CD4-positive, alpha-beta T cell treated with Interleukin-1 beta for 1 hour (primary cell): ENCODE data around the gene COL27A1.

Experiments
- DNase-seq, 2 donors: peaks; one replicate each; pipeline ENCODE4 v3.0.0-alpha.2; 2020 to 2022

Gene COL27A1

DNA sequence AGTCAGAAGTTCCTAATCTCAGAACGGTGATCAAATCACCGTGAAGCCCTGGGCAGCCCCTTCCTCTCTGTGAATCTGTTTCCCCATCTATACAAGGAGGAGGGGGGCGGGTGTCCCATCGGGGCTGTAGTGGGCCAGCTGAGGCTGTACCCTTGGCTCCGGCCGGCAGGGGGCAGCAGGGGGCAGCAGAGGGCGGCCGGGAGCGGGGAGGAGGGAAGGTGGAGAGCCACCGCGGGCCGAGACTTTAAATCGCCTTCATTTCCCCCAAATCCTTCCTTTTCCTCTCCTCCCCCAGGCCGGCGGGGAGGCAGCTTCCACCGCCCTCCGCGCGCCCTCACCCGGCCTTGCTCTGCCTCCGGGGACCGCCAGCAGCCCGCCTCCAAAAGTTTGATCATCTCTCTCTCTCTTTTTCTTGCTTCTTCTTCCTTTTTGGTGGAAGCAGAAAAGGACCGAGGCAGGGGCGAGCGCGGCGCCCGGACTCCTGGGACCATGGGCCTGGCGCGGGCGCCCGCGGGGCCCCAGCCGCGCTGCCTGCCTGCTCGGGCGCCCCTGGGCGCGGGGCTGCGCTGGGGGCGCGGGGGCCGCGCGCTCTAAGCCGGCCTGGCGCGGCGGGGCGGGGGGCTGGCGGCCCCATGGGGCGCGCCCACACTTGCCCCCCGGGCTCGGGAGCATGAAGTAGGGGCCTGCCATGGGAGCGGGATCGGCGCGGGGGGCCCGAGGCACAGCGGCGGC lies at the start of gene COL27A1:
Gene COL27A1 (plus strand): TSS at position 275 of the 732 bp plus-strand sequence. CDS start 414 bp downstream, at position 689.
- peak; percentile 69 to 73 for DNase-seq

DNA sequence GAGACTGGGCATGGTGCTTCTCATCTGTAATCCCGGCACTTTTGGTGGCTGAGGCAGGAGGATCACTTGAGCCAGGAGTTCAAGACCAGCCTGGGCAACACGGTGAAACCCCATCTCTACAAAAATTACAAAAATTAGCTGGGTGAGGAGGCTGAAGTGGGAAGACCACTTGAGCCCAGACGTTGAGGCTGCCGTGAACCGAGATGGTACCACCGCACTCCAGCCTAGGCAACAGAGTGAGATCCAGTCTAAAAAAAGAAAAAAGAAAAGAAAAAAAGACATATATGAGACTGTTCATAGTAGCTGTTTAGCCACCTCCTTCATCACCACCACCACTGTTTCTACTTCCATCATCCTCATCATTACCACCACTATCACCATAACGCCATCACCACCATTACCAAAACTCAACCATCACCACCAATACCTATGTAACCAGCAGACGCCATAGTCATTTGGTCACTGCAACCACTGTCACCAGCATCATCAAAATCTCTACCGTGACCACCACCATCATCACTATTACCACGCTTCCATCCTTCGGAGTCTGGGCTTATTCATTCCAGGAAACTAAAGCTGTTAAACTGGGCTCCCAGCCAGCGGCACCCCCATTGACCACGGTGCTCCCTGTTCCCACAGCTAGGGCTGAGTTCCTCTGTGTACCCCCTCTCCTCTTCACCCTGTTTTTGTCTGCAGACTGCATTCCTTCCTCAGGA lies 47.9 kb upstream of the COL27A1 start:
- DNase-seq = no peak

DNA sequence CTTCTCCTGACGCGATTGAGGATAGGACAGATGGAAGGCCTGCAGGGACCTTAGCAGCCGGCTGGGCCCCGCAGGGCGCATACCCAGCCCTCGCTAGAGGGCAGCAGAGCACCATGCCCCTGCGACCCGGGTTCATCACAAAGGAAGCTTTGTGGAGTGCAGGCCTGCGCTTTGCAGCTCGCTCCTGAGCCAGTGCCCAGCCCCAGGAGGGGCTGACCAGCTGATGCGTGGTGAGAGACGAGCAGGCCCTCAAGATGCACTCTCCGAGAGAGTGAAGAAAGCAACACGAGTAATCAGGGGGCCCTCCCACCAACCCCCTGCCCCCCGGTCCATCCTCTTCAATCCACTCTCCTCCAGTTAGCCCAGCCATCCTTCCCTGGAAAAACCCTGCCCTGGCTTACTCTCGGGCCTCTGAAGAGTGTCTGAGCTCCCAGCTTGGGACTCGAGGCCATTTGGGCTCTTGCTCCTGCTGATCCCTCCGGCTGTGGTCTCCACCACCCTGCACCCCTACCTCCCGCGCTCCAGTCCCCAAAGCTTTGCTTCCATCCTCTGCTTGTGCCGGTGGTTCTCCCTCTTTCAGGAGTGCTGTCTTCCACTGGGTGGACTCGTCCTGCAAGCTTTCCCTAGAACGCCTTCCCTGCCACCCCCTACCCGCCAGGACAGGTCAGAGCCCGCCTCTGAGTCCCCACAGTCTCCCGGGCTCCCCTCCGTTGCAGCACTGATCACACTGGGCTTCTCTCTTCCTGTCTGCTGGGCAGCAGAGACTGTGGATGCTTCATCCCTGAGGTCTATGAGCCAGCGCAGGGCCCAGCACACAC lies 47.1 kb upstream of the COL27A1 start:
- peak; percentile 28 to 33 for DNase-seq

DNA sequence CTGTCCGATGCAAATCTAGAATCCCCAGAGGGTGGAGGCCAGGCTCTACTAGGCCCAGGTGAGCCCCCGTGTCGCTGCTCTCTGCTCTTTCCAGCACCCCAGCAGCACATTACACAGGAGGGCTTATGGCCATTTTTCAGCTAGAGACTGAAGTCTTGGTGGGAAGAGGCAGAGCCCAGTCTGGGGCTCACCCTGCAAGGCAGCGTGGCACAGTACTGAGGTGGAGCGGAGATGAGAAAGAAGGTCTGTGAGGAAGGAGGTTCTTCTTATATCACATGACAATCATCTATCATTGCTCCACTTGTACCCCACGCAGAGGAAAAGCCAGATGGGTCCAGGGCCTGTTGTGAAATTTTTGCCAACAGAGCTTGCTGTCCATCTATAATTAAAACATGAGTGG lies 46.2 kb upstream of the COL27A1 start:
- DNase-seq = no peak

DNA sequence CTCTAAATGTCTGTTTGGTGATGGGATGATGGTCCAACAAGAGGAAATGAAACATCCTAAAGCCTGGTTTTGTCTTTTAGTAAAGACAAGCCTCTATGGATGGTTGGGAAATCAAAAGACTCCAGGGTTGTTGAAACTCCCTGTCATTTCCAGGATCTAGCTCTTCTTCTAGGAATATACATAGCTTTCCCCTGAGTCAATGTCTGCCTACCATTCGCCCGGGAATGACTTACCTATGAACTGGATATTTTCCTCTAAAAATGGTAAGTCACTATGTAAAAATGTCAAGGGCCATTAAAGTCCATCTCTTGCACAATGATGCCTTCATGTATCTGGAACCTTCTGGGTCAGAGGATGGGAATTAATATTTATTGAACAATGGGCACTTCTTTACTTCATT lies 45.2 kb upstream of the COL27A1 start:
- DNase-seq = no peak

DNA sequence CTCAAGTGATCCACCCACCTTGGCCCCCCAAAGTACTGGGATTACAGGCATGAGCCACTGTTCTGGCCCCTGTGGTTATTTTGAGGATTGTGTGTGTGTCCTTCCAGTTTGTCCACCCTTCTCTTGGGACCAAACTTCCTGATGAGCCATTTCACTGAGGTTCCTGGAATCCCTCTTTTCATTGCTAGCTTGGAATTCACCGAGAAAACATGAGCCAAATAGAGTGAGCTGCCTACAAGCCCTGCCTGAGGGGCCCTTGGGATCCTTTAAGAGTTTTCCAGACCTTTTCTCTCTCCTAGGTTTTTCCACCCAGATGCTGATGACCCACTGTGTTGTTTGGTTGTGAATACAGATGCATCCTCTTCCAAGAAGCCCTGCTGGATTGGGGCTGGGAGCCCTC lies 43.0 kb upstream of the COL27A1 start:
- no peak for DNase-seq

DNA sequence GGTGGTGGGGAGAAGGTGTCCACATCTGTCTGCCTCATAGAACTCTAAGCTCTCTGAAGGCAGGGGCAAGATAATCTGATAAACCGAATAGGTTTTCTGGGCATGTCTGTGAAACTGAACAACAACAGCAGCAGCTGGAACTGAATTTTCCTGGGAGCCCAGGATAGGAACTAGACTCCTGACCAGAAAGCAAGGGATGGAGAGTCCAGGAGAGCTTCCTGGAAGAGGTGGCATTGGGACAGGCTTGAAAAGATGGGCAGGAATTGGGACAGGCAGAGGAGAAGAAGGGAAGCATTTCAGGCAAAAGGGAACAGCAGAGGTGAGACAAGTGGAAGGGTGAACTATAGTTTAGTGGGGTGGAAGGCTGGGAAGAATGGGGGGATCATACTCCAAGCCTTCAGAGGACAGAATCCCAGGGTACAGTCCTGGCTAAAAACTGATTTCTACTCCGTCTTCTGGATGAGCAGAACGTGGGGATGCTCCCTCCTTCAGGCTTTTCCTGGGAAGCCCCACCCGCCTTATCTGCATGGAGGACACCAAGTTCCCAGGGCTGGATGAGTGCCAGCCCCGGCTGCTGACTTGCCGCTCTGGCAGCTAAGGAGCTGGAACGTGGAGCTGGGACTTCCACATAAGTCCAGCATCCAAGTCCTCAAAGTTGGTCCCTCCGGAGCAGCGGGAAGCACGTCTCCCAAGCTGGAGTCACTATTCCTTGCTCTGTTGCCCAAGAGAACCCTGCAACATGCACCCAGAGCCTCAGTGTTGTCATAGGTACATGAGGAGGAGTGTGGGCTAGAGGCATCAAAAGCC lies 42.4 kb upstream of the COL27A1 start:
- DNase-seq = no peak

DNA sequence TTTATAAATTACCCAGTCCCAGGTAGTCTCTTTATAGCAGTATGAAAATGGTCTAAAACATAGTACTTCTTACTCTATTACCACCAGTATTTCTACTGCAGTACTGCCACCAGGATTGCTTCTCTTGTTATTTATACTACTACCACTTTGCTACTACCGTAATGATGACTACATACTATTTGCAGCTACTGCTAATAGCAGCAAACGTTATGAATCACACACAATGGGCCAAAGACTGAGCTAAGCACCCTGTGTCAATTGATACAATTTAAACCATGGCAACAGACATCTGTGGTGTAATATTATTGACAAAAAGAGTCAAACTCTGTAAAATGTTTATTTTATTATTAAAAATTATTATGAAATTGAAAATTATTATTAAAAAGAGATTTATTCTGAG lies 41.0 kb upstream of the COL27A1 start:
- no peak for DNase-seq

DNA sequence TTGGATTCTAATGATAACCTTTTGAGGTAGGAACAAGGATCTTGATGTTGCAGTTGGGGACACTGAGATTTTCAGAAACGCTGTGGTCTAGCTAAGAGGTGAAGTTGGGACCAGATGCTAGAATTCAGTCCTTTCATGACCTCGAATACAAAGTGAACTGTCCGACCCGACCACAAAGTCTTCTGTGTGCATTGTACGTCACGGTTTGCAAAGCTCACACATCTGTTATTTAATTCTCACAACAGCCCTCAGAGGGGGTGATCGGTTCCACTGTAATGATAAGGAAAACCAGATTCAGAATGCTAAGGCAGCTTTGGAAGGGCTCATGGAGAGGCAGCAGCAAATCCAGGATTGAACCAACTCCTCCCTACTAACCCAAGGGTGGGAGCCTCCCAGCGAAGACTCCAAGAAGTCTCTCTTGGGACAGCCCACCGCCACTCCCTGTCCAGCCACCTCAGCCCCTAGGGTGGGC lies 39.6 kb upstream of the COL27A1 start:
- no peak for DNase-seq

DNA sequence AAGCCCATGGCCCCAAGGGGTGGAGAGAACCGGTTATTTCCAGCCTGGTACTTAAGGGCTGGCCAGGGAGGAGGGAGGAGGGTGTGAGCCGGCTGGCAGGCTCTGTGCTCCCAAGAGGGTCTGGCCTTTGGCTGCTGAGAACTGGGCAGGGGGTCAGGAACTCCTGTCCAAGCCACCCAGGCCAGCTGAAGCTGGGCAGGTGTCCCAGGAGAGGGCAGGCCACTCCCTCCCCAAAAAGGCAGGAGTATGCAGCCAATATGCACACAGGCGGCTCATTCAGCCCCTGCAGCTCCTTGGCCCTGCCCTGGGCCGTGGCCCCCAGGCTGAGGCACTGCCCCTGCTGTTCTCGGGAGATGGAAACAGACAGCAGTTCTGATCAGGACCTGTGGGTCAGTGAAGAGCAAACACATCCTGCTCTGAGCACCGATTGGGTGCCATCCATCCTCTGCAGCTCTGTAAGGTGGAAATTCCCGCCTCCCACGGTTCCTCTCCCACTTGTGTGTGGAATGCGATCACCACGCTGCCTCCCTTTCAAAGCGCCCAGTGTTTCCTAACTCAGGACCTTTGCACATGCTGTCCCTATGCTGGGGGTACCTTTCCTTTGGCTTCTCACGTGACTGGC lies 39.1 kb upstream of the COL27A1 start:
- DNase-seq = no peak

DNA sequence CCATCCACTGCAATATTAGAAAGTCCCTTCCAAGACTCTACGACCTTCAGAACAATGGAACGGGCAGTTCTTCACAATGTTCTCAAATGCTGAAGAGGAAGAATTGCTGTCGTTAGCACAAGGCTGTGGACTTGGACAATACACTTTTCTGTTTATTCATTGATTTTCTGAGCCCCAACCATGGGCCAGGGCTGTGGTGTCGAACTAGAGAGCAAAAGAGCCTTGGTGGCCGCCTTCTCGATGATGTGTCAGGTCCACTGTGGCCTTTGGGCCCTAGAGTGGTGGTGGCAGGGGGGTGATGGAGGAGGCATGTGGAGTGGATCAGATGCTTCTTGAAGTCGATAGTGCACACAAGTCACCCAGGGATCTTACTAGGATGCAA lies 37.7 kb upstream of the COL27A1 start:
- no peak for DNase-seq

DNA sequence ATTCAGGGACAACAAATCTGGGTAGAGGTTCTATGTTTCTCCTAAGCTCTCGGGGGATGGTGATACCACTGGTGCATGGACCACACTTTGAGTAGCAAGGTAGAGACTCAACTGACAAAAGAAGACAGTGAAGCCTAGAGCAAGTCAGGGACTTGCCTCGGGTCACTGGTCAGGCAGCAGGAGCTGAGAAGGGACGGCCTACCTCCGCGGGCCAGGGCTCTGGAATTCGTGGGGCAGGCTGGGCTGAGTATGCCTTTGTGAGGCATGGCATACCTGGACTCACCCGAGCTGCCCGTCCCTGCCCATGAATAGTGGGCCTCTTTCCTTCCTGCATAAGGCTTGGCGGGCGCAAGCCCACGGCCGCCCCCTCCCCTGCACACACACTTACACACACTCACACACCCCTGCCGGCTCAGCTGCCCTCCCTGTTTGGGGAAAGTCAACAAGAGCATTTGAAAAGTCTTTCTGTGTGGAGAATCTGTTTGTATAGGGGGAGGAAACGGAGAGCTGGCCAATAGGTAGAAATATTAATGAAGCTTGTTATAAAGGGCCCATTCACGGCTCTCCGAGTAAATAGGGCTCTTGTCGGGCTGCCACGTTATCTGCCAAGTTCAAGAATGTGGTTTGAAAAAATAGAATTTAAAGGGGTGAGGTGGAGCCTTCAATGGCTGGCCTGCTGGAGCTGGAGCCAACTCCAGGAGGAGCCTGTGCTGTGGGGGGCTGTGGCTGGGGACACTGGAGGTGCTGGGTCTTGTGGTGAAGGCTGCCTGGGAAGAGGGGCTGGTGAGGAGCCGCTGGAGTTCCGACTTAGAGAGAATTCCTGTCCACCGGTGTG lies 37.1 kb upstream of the COL27A1 start:
- no peak for DNase-seq

DNA sequence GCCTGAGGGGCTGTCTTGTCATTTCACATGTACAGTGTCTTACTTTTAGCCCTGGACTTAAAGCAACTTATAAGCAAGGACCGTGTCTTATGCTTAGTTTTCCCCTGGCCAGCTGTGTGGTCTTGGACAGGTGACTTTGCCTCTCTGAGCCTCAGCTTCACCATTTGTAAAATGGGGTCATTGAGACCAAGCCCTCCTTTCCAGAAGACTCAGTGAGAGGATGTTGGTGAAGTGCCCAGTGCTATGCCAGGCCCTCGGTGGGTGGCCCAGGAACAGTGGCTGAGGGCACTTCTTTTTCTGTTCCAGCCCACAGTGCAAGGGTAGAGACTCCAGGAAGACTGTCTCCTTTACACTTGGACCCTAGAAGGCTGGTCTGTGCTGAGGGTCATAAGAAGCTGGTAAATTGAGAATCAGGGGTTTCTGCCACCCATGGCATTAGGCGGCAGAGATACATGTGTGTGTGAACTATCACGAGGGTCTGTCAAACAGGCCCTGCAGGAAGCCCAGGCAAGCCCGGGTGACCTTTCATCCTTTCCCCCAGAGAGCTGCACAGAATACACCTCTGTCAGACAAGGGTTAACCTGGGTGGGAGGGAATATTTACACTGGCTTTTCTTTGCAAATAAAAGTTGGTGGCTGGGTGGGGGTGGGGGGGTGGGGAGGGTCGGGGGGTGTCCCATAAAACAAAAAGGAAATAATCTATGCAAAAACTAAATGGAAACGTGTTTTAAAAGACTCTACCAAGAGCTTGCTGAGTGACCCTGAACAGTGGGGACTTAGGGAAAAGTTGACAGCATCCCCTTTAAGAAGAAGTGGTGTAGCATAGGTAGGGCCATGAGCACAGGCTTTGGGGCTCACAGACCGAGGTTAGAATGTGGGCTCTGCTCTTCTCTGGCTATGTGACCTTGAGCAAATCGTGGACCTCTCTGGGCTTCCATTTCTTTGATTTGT lies 35.8 kb upstream of the COL27A1 start:
- no peak for DNase-seq

DNA sequence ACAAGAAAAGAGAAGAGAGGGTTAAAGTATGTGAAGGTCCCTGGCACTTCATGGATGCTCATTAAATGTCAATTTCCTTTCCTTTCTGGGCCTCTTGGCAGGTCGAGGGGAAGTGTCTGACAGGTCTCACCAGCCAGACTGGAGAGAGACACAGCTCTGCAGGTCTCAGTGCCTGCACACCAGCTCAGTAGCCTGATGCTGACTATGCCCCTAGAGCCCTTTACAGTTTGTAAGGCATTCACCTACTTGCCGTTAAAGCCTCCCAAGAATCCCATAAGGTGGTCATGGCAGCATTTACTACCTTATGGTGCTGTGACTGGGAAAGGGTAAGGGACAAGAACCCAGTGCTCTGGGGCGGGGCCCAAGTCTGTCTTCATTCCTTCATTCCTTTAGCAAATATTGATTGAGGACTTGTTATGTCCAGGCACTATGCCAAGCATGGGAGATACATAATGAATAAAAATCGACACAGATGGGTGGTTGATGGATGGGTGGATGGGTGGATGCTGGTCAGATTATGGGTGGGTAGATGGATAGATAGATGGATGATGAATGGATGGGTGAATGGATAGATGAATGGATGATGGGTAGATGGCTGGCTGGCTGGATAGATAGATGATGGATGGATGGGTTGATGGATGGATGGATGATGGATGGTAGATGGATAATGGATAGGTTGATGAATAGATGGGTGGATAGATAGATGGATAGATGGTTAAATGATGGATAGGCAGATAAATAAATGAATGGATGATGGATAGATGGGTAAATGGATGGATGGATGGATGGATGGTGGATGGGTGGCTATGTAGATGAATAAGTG lies 34.9 kb upstream of the COL27A1 start:
- no peak for DNase-seq

DNA sequence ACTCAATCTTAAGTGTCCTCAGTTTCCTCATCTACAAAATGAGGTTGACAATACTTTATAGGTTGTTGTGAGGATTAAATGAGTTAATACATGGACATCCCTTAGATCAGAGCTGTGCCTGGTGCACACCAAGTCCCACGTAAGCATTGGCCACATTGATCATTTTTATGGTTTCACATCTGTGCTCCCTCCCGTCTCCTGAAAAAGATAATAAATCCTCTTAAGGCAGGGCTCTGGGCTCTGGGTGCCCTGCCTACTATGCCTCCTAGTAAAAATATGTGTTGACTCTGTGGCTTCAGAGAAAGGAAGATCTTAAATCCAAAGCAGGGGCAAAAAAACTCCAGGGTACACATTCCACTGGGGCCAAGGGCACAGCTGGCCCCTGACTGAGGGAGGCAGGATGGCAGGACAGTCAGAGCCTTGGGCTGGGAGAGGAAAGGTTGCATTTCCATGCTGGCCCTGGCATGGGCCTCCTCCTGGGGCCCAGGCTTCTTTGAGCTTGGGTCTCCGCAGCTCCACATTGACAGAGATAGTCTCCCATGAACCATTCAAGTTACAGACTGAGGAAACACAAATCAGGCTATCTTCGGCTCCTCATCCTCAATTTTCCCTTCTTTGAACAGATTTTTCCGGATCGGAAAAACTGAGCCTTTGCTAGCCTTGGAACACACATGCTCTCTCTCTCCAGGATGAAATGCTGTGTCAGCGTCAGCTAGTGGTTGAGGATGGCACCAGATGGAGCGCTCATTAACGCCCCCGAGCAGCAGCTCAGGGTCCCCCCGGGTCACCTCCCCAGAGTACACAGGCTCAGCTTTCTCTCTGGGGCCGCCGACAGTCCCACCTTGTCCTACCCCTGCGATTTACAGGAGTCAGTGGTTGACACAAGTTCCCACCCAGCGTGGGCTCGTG lies 33.9 kb upstream of the COL27A1 start:
- no peak for DNase-seq

DNA sequence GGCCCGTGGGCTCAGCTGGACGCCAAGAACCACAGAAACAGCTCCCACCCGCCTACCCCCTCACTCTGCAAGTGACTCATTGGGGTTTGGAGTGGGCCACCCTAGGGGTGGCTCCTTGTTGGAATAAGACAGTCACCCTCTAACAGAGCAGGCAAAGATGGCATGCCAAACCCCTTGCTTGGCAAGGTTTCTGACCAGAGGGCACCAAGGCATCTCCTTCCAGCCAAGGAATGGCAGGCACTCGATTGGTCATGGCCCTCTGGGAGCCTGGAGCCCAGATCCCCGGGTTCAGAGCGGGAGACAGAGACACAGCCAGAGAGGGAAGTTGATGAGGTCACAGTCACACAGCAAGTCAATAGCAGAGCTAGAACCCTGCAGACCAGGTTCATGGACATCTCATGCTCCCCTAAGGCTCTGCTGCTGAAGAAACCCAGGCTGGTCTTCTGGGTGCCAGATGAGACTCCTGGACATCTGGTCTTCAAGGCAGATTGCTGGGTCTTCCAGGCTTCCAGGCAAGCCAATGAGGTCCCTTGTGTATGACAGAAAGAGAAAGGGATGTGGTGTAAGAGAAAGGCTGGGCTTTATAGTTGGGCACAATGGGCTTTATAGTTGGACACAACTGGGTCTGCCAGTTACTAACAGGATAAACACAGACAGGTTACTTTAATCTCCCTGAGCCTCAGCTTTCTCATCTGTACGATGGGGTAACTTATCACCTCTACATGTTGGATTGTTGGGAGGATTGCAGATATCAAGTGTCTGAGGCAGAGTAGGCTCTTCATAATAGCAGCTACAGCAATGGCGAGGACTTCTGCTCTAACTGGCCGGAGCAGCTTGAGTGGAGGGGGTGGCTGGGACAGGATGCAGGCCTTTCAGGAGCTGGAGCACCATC lies 33.0 kb upstream of the COL27A1 start:
- no peak for DNase-seq
